HG02870 (cell line): ENCODE measurements around the gene ANKRD6.

Experiments used
- ATAC-seq: cut with Tn5 transposase; IDR thresholded peaks from one replicate; pipeline ENCODE4 v1.9.1; 2021; ENCODE audit warnings: mild to moderate bottlenecking, moderate library complexity; ENCODE audit not compliant: unreplicated experiment

Gene ANKRD6

GRCh38 chr6:89555806-89556205, 122.9 kb downstream of the ANKRD6 start:
- no peak for ATAC-seq

DNA sequence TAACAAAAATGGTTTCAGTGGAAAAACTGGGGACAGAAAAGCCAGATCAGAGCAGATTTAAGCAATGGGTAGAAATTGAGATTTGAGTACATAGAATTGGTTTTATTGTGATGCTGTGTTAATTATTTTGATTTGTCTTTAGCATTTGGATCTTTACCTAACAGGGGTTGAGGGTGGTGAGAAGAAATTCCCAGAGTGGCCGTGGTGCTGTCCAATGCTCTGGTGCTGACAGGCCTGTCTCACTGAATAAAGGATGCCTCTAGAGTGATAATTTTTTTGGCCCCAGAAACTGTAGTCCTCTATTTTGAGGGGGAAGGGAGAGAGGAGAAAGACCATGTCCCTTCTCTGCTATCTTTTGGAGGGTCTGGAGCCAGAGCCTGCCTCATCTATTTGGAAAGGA, 126.5 kb downstream of the ANKRD6 start:
- no peak for ATAC-seq

DNA sequence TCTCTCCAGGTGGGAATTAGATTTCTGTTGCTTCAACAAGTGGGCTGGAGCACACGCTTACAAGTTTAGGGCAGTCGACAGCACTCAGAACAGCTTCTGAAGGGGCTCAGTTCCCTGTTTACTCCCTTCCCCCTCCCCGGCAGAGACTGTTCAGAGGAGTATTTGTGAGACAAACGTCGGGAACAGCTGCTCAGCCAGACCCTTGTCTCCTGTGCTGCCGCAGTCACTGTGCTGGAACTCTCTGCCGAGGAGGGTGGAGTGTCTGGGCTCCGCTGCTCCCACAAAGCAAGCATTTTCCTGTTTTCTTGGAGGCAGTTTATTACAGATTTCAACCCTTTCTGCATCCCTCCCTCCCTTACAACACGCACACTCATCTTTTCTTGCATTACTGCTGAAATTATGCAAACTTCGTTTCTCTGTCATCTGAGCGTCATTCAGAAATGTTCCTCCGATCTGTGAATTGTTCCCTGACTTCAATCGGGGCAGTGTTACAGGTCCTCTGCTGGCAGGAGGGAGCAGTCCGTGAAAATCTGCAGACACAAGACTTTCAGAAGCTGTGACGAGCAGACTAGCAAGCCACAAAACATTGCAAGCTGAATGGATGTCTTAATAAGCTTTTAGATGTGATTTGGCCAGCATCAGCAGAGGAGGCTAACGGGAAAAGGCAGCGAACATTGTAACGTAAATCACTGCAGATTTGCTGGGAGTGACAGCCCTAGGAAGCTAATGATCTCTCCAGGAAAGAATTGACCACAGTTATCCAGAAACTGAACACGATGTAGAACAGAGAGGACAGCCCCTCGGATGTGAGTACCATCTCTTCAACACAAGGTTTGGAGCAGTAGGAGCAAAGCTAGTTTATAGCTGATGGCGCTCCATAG, 129.4 kb downstream of the ANKRD6 start:
- ATAC-seq: no peak

GRCh38 chr6:89563866-89564265, 130.9 kb downstream of the ANKRD6 start:
- no peak for ATAC-seq

GRCh38 chr6:89564752-89565427, 131.9 kb downstream of the ANKRD6 start:
- no peak for ATAC-seq

DNA sequence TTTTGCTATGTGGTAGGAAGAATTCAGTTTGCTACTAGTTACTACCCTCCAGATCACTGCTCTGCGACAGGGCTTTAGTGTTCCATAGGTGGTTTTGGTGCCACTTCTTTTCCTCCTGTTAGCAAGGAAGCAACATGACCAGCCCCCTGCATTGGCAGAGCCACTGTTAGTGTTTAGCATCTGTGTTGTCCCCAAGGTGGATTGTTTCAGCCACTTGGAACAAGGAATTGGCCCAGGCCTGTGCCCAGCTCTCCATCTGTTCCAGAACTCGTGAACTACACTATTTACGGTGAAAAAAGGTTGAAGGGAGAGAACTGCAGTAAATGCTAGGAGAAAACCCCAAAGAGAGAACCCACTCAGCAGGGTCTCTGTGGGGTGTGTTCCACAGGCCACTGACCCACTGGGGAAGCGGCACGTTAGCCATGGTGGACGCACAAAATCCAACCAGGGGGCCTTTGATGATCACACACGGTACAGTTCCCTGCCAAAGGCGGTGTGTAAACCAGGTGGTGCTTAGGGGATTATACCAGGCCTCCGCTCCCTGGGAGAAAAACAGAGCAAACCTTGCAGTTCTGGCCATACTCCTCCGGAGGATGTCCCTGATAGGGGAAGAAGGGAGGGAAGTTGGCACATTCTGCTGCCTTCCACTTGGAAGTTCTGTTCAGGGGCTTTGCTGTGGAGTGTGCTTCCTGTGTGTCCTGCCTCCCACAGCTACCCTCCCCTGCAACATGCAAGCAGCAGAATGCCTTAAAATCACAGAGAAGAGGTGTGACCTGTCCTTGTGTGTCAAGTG, 133.3 kb downstream of the ANKRD6 start:
- no peak for ATAC-seq

DNA sequence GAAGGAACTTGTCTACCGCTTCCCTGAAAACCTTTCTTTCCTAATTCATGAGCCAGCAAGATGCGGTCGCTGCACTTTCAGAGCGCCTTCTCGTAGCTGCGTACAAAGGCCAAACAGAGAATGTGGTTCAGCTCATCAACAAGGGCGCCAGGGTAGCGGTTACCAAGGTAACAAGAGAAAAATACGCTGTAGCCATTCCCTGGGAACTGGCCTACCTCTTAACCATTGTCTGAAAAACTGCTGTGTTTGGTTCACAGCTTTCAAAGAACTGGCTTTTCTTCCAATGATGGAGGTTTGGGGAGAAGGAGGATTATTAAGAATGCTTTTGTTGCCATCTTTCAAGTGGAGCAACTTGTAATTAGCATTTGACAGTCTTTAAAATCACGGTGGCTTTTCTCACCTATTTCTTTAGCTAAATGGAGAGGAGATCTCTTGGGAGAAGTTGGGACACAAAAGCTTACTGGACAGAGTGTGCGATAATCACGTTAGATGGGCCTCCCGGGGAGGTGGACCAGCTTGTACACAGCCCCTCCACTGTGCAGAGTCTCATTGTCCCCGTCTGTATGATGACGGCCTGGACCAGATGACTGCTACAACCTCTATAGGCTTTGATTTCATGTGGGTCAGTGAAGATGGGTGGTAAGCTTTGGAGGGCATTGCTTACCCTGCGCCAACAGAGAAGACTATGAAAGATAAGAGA, 134.1 kb downstream of the ANKRD6 start:
- ATAC-seq: no peak

GRCh38 chr6:89567630-89568390, 134.9 kb downstream of the ANKRD6 start:
- ATAC-seq: no peak

DNA sequence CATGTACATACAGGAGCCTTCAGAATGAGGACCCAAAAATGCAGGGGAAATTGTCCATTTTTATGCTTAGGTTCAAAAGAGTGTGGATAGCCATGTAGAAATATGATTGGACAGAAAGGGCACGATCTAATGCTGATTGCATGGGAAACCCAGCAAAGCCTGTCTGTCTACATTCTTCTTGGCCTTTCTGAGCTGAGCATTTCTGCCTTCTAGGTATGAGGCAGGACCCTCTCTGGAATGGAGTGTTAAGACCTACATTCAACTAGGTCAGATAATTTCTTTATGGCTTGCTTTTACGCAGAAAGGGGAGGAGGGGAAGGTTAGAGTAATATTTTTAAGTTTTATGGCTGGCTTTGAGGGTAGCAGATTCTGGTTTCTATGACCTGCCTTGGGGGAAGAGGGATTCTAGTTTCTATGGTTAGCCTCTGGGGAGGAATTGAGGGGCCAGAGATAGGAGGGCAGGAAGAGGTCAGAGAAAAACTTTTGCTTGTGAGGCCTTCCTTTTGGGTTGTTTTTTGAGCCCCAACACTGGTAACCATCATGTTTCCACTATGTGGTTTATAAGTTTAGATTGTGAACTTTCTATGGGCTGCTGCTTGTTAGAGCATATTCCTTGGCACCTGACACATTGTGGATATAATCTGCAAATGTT, 142.1 kb downstream of the ANKRD6 start:
- ATAC-seq: peak; percentile 71

- no peak for ATAC-seq
These were observed 142.6 kb downstream of the ANKRD6 start for GRCh38 chr6:89575562-89575960.

GRCh38 chr6:89580997-89581666, 148.2 kb downstream of the ANKRD6 start:
- no peak for ATAC-seq

GRCh38 chr6:89581689-89582088, 148.7 kb downstream of the ANKRD6 start:
- ATAC-seq: no peak

- no peak for ATAC-seq
These were observed 149.8 kb downstream of the ANKRD6 start for GRCh38 chr6:89582669-89583325.

DNA sequence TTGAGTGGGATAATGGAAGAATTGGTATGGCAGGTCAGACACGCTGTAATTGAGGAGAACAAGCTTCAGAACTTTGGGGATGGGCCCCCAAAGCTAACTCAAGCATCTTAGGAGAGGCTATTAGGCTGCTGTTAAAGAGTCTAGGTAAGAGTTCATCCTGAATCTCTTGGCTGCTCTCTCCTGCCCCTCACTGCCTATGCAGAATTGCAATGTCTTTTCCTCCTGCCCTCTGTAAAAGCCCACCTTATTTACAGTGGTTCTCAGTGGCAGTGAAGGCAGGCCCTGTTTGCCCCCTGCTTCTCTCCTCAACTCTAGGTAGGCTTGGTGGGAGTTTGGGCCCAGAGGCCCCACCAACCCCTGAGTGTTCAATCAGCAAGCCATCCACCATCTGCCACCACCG, 150.6 kb downstream of the ANKRD6 start:
- ATAC-seq: no peak

DNA sequence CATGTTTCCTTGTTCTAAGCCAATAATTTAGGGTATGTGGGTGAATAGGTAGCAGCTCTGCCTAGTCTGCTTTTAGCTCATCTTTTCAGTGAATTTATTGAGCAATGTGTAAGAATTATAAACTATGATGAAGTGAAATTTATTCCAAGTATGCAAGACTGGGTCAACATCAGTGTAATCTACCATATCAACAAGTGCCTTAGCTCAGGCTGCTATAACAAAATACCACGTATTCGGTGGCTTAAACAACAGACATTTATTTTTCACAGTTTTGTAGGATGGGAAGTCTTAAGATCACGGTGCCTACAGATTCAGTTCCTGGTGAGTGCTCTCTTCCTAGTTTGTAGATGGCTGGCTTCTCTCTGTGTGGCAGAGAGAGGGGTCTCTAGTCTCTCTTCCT, 151.6 kb downstream of the ANKRD6 start:
- no peak for ATAC-seq

DNA sequence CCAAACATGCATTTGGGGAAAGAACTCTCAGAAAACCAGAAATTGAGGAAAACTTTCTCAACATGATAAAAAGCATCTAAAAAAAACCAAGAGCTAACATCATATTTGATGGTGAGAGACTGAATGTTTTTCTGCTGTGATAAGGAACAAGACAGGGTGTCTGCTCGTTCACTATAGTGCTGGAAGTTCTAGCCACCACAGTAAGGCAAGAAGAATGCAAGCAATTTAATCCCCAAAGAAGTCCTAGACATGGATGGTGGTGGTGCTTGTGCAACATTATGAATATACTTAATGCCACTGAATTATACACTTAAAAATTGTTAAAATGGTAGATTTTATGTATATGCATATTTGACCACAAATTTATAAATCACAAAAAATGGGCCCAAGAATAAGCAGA, 152.2 kb downstream of the ANKRD6 start:
- no peak for ATAC-seq

- ATAC-seq: no peak
These were observed 156.5 kb downstream of the ANKRD6 start for GRCh38 chr6:89589297-89590025.

DNA sequence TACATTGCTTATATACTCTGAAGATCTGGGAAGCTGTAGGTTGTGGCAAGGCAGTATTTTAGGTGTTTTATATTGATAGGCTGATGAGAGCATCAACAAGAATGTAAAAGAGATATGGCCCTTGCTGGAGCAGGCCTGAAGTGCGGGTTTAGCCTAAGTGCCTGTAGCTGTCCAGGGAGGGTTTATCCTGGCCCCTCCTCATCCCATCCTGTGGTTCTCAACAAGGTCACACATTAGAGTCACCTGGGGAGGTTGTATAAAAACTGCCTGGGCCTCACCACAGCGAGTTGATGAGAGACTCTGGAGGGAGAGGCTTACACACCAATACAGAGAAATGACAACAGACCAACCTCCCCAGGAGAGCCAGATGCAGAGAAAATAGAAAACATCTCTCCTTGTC, 157.2 kb downstream of the ANKRD6 start:
- ATAC-seq: no peak
